ENCODE results near the gene RPL29.
A peak's percentile ranks its signal among the peaks of the same experiment; 100 is the strongest.
"Not testable (repeated sequence)": the region's sequence is repeated elsewhere in the genome, so short reads cannot be mapped to it uniquely, and the experiment has no call there.

The RPL29 gene

GRCh38 chr3:52002748-52003147, 7.1 kb upstream of the RPL29 start:
- no peak for FAIRE-seq
- TF ChIP-seq POLR2A (IDR thresholded peaks at IDR 0.05; ENCODE audit: low read depth, low read length) (no peak), TAF1 (IDR thresholded peaks at IDR 0.05; ENCODE audit: borderline replicate concordance, low read depth, low read length) (no peak), POLR2AphosphoS5 (IDR thresholded peaks at IDR 0.05; ENCODE audit: low read depth, low read length) (no peak)
- no peak for DNase-seq (ENCODE audit: insufficient read length)

DNA sequence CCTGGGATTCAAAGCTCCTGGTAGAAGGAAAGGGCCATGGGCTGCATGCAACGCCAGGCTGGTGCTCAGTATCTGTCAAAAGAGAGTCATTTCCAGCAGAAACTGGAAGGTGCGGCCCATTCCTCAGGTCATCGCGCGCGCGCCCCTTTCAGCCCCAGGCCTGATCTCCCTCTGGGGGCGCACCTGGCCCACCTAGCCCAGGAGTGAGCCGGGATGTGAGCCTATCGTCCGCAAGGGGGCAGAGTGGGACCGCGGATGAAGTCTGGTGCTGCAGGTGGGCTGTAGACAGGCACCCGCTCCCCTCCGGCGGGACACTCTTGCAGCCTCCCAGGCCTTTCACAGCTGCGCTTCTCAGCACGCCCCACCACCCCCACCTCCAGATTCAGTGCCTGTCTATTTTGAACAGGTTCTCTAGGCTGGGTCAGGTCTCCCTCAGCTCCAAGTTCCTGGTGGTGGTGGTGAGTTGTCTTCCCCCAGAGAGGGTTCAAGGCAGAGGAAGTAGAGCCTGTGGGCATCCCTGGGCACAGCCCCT, 5.8 kb upstream of the RPL29 start:
- DNase-seq (ENCODE audit: insufficient read length) = peak; percentile 97
- TF ChIP-seq TAF1 (IDR thresholded peaks at IDR 0.05; ENCODE audit: borderline replicate concordance, low read depth, low read length) (no peak), POLR2AphosphoS5 (IDR thresholded peaks at IDR 0.05; ENCODE audit: low read depth, low read length) (no peak), POLR2A (IDR thresholded peaks at IDR 0.05; ENCODE audit: low read depth, low read length) (no peak)
- peak; percentile 97 for FAIRE-seq

DNA sequence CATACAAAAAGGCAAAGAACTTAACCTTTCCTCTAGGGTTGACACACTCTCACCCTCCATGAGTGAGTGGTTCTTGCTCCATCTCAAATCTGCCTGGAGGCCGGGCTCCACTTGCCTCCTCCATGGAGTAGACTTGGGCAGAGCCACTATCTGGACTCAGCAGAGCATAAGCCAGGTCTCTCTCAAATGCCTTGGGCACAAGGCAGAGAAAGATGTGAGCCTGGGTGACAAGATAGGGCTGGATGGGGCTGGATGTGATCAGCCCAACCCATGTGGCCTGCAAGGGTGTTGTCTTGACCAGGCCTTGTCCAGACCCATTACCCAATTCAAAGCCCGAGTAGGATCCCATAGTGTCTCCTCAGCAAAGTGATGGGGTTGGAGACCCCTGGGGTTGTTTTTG, 4.2 kb upstream of the RPL29 start:
- no peak for FAIRE-seq
- TF ChIP-seq POLR2AphosphoS5 (IDR thresholded peaks at IDR 0.05; ENCODE audit: low read depth, low read length) (no peak), POLR2A (IDR thresholded peaks at IDR 0.05; ENCODE audit: low read depth, low read length) (no peak), TAF1 (IDR thresholded peaks at IDR 0.05; ENCODE audit: borderline replicate concordance, low read depth, low read length) (no peak)
- no peak for DNase-seq (ENCODE audit: insufficient read length)

GRCh38 chr3:51998774-51999173, 3.1 kb upstream of the RPL29 start:
- FAIRE-seq = no peak
- DNase-seq (ENCODE audit: insufficient read length) = no peak
- TF ChIP-seq POLR2A (IDR thresholded peaks at IDR 0.05; ENCODE audit: low read depth, low read length) (no peak), POLR2AphosphoS5 (IDR thresholded peaks at IDR 0.05; ENCODE audit: low read depth, low read length) (no peak), TAF1 (IDR thresholded peaks at IDR 0.05; ENCODE audit: borderline replicate concordance, low read depth, low read length) (no peak)

DNA sequence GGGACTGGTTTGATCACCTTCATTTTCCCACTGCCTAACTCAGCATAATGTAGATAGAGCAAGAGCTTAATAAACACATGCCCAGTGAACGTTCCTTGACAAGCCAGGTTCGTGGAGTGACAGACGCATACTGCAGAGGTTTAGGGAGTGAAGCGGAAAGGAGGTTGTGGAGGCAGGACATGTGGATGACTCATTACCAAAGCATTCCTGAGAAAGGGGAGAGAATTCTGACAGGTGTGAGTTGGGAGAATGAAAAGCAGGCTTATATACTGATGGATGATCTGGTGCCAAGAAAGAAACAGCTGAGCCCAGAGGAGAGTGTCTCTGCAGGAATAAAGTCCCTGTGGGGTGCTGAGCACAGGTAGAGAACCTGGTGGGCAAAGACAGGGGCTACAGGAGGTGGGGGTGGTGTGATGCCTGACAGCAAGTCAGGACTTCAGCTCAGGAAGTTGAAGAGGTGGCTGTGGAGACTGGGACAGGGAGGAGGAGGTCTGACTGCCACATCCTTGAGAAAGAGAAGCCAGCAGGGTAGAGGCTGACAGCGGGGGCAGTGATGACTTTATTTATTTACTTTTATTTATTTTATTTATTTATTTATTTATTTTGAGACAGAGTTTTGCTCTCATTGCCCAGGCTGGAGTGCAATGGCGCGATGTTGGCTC, 2.4 kb upstream of the RPL29 start:
- DNase-seq (ENCODE audit: insufficient read length) (no peak), FAIRE-seq (no peak)
- TF ChIP-seq POLR2A (IDR thresholded peaks at IDR 0.05; ENCODE audit: low read depth, low read length) (no peak), TAF1 (IDR thresholded peaks at IDR 0.05; ENCODE audit: borderline replicate concordance, low read depth, low read length) (no peak), POLR2AphosphoS5 (IDR thresholded peaks at IDR 0.05; ENCODE audit: low read depth, low read length) (no peak)

GRCh38 chr3:51997172-51997571, 1.5 kb upstream of the RPL29 start:
- DNase-seq (ENCODE audit: insufficient read length) (no peak), FAIRE-seq (no peak)
- TF ChIP-seq TAF1 (IDR thresholded peaks at IDR 0.05; ENCODE audit: borderline replicate concordance, low read depth, low read length) (no peak), POLR2A (IDR thresholded peaks at IDR 0.05; ENCODE audit: low read depth, low read length) (no peak), POLR2AphosphoS5 (IDR thresholded peaks at IDR 0.05; ENCODE audit: low read depth, low read length) (no peak)

DNA sequence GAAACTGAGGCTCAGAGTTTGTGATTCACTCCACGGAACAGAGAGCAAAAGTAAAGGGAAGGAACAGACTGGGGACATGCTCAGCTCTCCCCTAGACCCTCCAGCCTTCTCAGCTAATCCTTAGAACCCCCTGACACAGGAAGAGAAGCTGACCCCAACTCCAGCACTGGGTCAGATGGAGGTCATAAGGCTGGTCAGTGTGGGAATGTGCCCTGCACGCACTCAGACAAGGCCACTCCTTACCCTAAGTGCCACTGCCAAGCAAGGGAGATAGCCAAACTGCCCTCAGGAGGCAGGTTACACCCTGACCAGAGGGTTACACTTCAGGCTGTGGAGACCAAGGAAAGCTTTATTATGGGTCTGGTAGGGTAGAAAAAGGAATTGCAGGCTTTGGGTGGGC, 1.2 kb downstream of the RPL29 start:
- FAIRE-seq (no peak), DNase-seq (ENCODE audit: insufficient read length) (no peak)
- TF ChIP-seq POLR2AphosphoS5 (IDR thresholded peaks at IDR 0.05; ENCODE audit: low read depth, low read length) = 0 out of 2 replicates have a peak, but pooled peaks have one; percentile 41
- TF ChIP-seq TAF1 (IDR thresholded peaks at IDR 0.05; ENCODE audit: borderline replicate concordance, low read depth, low read length) = no peak
- TF ChIP-seq POLR2A (IDR thresholded peaks at IDR 0.05; ENCODE audit: low read depth, low read length) = peak; percentile 40; the same call in 1 of the 2 replicates

DNA sequence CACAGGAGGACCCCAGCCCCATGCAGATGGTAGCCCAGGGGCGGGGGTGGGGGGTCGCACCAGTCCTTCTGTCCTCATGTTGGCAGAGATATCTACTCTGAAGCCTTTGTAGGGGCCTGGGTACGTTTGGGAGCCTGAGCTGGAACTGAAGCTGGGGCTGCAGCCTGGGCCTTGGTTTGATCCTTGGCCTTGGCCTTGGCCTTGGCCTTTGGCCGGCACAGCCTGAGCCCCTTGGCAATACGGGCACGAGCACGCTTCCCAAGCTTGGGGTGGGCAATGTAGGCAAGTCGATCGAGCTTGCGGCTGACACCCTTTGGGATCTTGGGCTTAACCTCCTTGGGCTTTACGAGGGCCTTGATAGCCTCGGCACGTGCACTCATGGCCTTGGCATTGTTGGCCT, 2.0 kb downstream of the RPL29 start:
- not testable (repeated sequence) for FAIRE-seq; DNase-seq (ENCODE audit: insufficient read length)

- TF ChIP-seq TAF1 (IDR thresholded peaks at IDR 0.05; ENCODE audit: borderline replicate concordance, low read depth, low read length) = no peak
- TF ChIP-seq POLR2AphosphoS5 (IDR thresholded peaks at IDR 0.05; ENCODE audit: low read depth, low read length) = peak; percentile 77; the same call in 1 of the 2 replicates
- peak; percentile 76; the same call in 1 of the 2 replicates for TF ChIP-seq POLR2A (IDR thresholded peaks at IDR 0.05; ENCODE audit: low read depth, low read length)
- DNase-seq (ENCODE audit: insufficient read length) (no peak), FAIRE-seq (no peak)
Observed at GRCh38 chr3:51992017-51992682, 3.5 kb downstream of the RPL29 start.

GRCh38 chr3:51990501-51990971, 5.2 kb downstream of the RPL29 start:
- FAIRE-seq = not testable (repeated sequence)

GRCh38 chr3:51988286-51989146, 7.2 kb downstream of the RPL29 start:
- FAIRE-seq (no peak), DNase-seq (ENCODE audit: insufficient read length) (no peak)
- TF ChIP-seq POLR2AphosphoS5 (IDR thresholded peaks at IDR 0.05; ENCODE audit: low read depth, low read length) (no peak), POLR2A (IDR thresholded peaks at IDR 0.05; ENCODE audit: low read depth, low read length) (no peak; the same call in 1 of the 2 replicates), TAF1 (IDR thresholded peaks at IDR 0.05; ENCODE audit: borderline replicate concordance, low read depth, low read length) (no peak)

More at GRCh38 chr3:51990501-51990971, 5.2 kb downstream of the RPL29 start:
- not testable (repeated sequence) for DNase-seq (ENCODE audit: insufficient read length)

All from GM12892 (cell line).